DMS 273 treated with DMSO at 0.1 percent for 48 hours (cell line): Measurements from ENCODE around the gene TMEM170B.

Source experiments
- DNase-seq: peaks from one replicate; lab custom pipeline; 2025; lab: John Stamatoyannopoulos, UW

Gene TMEM170B

DNA sequence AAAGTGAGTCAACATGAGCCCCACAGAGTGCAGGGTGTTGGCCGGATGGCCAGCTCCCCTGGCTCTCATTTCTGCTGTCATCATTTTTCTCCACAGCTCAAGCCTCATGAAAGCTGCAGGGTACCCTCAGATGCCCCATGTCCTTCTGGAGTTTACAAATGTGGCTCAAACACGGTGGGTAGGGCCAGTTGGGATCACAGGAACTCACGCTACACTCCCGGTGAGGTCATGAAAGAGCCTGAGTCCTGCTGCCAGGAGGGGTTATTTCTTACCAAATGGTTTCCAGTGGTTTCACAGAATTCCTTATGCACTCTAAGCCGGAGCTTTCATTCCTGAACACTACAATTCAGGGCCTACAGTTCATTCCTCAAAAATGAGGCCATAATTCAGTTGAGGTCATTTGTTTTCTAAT lies 78.7 kb downstream of the TMEM170B start:
- DNase-seq = no peak

DNA sequence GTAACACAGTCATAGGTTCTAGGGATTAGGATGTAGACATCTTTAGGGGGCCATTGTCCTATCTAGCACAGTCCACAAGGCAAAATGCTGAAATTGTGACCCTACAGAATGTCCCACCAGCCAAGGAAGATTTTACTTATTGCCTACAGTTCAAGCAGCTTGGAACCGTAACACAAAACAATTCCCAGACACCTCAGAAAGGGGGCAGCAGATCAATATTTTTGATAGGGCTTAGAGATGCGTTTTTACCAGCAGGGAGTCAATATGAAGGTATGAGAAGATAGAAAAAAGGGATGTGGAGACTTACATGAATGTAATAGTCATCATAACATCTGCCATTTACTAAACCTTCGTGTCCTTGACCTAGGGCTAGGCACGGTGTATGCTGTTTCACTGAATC lies 81.0 kb downstream of the TMEM170B start:
- DNase-seq = no peak

DNA sequence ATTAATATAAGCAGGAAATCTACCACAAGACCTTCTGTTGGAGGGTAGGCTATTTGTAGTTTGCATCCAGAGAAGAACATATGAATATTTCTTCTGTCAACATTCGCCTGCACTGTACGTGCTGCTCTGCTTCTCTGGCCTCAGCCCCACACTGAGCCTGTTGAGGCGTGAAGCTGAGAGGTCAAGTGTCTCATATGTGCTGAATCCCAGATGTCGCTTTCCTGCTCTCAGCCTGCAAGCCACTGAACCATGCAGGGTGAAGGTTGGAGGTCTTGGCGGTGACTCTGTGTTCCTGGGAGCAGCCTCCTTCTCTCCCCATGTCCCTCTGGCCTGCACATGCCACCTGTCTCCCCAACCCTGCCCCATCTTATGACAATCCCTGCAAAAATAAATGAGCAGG lies 83.6 kb downstream of the TMEM170B start:
- DNase-seq = no peak

DNA sequence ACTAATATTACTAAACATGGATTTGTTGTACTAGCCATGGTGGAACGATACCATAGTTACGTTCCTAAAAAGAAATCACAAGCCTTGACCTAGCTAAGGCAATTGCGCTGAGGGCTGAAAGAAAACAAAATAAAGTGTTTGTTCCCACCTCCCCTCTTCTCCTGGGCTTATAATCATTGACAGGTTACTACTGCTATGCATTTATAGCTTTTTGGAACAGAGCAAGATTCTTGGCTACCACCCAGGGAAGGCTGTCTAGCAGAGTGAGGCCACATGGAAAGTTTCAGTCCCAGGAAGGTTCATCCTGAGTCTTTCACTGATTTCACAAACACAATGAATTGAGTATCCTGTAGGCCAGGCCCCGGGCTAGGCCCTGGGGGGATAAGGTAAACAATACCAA lies 84.6 kb downstream of the TMEM170B start:
- no peak for DNase-seq

DNA sequence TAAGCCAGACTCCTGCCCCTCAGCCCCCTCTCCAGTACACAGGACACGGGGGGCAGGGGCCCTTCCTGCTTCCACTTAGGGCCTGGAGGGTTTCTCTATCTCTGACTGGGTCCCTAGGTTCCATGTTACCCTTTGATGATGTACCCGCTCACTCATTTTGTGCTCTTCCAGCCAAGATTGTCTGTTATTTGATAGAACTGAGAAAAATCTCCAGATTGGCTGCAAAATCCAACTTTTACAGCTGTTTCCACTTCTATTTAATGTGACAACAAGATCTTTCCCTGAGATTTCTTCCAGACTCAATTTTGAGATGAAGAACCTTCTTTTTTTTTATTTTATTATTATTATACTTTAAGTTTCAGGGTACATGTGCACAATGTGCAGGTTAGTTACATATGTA lies 85.7 kb downstream of the TMEM170B start:
- no peak for DNase-seq

DNA sequence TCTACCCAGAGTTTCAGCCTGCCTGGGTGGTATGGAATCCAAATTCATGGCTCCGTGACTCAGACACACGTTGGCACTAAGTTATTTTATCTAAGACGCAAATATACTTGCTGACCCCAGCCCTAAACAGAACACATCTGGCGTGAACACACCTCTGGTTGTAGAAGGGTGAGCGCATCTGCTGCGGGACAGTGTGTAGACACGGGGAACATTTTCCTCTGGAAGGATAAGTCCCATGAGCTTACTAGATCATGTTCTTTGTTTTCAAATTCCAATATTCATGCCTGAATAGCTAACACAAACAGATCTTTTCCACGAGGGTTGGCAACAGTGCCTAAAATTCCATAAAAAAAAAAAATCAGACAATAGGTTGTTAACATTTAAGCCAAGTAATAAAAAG lies 87.8 kb downstream of the TMEM170B start:
- no peak for DNase-seq

DNA sequence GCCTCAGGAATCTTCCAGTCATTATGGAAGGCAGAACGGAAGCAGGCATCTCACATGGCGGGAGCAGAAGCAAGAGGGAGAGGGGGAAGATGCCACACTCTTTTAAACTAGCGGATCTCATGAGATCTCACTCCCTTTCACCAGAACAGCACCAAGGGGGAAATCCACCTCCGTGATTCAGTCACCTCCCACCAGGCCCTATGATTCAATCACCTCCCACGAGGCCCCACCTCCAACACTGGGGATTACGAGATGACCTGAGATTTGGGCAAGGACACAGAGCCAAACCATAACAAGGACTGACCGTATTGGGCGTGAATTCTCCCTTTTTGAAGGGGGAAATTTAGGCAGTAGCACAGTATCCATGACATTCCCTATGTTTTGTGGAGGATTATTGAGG lies 88.8 kb downstream of the TMEM170B start:
- no peak for DNase-seq

DNA sequence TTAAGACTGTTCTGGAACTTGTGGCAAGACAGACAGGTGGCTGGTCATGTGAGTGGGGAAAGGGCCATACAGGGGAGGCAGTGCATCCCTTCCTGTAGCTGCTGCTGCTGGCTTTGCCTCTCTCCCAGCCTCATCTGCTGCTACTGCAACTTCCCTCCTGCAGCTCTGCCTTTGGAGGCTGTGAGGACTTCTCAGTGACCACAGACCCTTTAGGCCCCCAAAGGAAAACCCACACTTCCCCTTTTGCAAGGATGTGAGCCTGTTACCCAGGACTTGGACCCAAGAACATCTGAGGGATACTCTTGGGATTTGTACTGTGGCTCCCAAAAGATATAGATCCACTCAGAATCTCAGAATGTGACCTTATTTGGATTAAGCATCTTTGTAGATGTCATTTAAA lies 91.0 kb downstream of the TMEM170B start:
- DNase-seq = no peak

DNA sequence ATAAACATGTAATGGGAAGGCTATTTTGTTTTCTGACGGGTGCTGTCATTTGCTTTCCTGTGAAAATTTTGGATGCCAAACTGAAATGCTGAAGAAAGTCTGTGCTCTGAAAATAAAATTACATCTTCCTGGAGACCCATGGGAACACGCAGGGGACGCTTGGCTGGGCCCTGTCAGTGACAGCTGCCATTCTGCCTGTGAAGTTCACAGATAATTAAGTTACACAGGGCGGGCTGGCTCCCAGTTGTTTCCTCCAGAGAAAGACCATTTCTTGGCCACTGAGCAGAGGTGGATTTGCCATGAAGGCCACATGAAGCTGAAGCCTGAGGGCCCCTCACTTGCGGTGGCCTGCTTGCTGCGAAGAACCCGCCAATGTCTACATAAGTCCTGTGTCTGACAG lies 93.5 kb downstream of the TMEM170B start:
- no peak for DNase-seq

DNA sequence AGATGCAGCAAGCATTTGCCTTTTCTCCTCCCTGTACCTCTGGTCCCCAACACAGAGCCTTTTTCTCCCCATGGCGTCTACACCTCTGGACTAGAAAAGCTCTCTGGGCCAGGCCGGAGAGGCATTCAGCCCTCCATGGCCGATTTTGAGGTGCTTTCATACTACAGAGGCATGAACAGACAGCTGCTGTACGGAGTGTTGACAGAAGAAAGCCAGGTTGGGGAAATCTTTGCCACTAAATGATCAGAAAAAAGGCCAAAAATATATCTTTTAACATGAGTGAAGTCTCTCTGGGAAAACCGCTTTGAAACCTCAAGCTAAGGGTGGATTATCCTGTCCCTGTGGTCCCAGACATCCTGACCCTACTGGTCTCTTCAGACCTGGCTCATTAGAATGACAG lies 94.0 kb downstream of the TMEM170B start:
- DNase-seq = no peak

DNA sequence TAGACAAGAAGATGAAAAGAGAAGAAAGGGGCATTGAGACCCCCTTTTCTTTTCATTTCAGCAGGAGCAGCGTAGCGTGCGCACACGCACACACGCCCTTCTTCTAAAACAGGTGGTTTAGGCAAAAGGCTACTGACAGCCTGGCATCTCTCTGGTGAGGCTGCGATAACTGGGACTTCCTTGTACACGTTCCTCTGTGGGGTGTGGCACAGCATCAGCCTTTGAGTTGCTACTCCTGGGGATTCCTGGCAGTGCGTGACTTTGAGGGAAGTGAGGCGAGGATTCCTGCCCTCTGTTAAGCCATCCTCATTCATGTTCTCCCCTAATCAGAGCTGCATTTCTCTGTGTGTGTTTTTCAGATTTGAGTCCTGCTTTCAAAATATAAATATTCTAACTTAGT lies 94.7 kb downstream of the TMEM170B start:
- DNase-seq = no peak

DNA sequence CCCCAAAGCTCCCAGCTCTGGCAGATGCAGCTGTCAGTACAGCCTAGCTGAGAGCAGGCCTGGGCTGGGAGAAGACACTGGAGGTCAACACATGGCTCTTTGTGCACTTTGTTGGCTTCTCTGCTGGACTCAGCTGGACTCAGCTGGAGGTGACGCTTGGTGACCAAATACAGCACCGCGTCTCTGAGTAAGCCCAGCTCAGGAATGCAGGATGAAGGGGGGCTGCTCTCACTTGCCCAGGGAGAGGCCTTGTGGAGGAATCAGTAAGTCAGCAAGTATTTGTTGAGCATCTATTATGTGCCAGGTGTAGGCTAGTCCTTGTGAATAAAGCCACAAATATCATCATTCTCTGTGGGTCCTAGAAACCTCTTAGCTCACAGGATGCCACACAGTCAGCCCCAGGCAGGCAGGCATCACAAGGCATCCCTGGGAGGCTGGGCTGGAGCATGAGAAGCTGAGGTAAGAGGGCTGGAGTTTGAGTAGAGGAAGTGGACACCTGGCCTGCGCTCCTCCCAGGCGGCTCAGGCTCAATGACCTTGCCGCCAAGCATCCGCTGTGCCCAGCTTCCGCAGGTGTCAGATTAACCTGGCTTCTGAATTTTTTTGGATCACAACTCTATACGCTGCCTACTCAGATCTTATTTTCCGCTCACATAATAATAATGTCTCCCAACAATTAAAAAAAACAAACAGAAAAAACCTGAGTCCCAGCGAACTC lies 95.4 kb downstream of the TMEM170B start:
- no peak for DNase-seq
